SK-N-SH (cell line): ENCODE data around the gene MID1.

Experiments
- EZH2phosphoT487 ChIP-seq: fragments of 200-600 bp; sonication (generic); IDR thresholded peaks from 2 replicates; pipeline ENCODE4 v1.6.1; 2017; ENCODE audit warnings: low read depth, mixed run types, mild to moderate bottlenecking, antibody characterized with exemption, moderate library complexity, borderline replicate concordance
- USF2 ChIP-seq: fragments of 150-350 bp; IDR thresholded peaks from 2 replicates; pipeline ENCODE4 v1.6.1; 2017; ENCODE audit warnings: antibody characterized with exemption, low read length, low read depth, borderline replicate concordance
- ZBTB33 ChIP-seq: IDR thresholded peaks from 2 replicates; pipeline ENCODE4 v1.4.0; 2012; ENCODE audit warnings: low read depth, borderline replicate concordance
- TF ChIP-seq, protein P1 (sequence below): IDR thresholded peaks from 2 replicates; pipeline ENCODE4 v1.6.1; 2012; ENCODE audit warnings: mild to moderate bottlenecking, low read depth, low read length, moderate library complexity
- TF ChIP-seq, protein P2 (sequence below): fragments of 200-600 bp; sonication (generic); IDR thresholded peaks from 2 replicates; pipeline ENCODE4 v1.6.1; 2017; ENCODE audit warnings: antibody characterized with exemption, mild to moderate bottlenecking, moderate library complexity

GRCh38 chrX:10608099-10608498 is 12.3 kb downstream of the MID1 start:
- TF ChIP-seq USF2: no peak
- TF ChIP-seq, protein P1, sequence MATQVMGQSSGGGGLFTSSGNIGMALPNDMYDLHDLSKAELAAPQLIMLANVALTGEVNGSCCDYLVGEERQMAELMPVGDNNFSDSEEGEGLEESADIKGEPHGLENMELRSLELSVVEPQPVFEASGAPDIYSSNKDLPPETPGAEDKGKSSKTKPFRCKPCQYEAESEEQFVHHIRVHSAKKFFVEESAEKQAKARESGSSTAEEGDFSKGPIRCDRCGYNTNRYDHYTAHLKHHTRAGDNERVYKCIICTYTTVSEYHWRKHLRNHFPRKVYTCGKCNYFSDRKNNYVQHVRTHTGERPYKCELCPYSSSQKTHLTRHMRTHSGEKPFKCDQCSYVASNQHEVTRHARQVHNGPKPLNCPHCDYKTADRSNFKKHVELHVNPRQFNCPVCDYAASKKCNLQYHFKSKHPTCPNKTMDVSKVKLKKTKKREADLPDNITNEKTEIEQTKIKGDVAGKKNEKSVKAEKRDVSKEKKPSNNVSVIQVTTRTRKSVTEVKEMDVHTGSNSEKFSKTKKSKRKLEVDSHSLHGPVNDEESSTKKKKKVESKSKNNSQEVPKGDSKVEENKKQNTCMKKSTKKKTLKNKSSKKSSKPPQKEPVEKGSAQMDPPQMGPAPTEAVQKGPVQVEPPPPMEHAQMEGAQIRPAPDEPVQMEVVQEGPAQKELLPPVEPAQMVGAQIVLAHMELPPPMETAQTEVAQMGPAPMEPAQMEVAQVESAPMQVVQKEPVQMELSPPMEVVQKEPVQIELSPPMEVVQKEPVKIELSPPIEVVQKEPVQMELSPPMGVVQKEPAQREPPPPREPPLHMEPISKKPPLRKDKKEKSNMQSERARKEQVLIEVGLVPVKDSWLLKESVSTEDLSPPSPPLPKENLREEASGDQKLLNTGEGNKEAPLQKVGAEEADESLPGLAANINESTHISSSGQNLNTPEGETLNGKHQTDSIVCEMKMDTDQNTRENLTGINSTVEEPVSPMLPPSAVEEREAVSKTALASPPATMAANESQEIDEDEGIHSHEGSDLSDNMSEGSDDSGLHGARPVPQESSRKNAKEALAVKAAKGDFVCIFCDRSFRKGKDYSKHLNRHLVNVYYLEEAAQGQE: no peak
- TF ChIP-seq, protein P2, sequence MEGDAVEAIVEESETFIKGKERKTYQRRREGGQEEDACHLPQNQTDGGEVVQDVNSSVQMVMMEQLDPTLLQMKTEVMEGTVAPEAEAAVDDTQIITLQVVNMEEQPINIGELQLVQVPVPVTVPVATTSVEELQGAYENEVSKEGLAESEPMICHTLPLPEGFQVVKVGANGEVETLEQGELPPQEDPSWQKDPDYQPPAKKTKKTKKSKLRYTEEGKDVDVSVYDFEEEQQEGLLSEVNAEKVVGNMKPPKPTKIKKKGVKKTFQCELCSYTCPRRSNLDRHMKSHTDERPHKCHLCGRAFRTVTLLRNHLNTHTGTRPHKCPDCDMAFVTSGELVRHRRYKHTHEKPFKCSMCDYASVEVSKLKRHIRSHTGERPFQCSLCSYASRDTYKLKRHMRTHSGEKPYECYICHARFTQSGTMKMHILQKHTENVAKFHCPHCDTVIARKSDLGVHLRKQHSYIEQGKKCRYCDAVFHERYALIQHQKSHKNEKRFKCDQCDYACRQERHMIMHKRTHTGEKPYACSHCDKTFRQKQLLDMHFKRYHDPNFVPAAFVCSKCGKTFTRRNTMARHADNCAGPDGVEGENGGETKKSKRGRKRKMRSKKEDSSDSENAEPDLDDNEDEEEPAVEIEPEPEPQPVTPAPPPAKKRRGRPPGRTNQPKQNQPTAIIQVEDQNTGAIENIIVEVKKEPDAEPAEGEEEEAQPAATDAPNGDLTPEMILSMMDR: no peak
- no peak for TF ChIP-seq ZBTB33
- TF ChIP-seq EZH2phosphoT487: no peak
